ENCODE results near the gene POU6F1.
"Not testable (repeated sequence)": the region's sequence is repeated elsewhere in the genome, so short reads cannot be mapped to it uniquely, and the experiment has no call there.

Gene POU6F1

GRCh38 chr12:51217968-51218606 is at the start of gene POU6F1:
Gene POU6F1 (minus strand): TSS chr12:51218062. CDS start chr12:51206836, 11,226 bp downstream.
- peak in 51 of 56 donors; percentile 14 to 75 (median 56) for DNase-seq

- no peak for DNase-seq
Measured at GRCh38 chr12:51265024-51265423, 47.2 kb upstream of the POU6F1 start.

- DNase-seq, result no peak
Measured at GRCh38 chr12:51264297-51264696, 46.4 kb upstream of the POU6F1 start.

- DNase-seq, result no peak
Measured at GRCh38 chr12:51263341-51263740, 45.5 kb upstream of the POU6F1 start.

- peak in 2 of 56 donors; percentile 22 to 36 for DNase-seq
Measured at GRCh38 chr12:51262758-51263177, 44.9 kb upstream of the POU6F1 start.

- not testable (repeated sequence) for DNase-seq
Measured at GRCh38 chr12:51259600-51259999, 41.7 kb upstream of the POU6F1 start.

GRCh38 chr12:51254536-51254935 is 36.7 kb upstream of the POU6F1 start:
- DNase-seq, result no peak

- DNase-seq, result no peak
Measured at GRCh38 chr12:51253276-51253675, 35.4 kb upstream of the POU6F1 start.

GRCh38 chr12:51247523-51248206 is 29.8 kb upstream of the POU6F1 start:
- no peak for DNase-seq

GRCh38 chr12:51246254-51246853 is 28.5 kb upstream of the POU6F1 start:
- DNase-seq, result peak in 2 of 56 donors; percentile 12 to 16

GRCh38 chr12:51245476-51246253 is 27.8 kb upstream of the POU6F1 start:
- DNase-seq, result no peak

- DNase-seq, result no peak
Measured at GRCh38 chr12:51244269-51244668, 26.4 kb upstream of the POU6F1 start.

- no peak for DNase-seq
Measured at GRCh38 chr12:51242876-51243275, 25.0 kb upstream of the POU6F1 start.

- peak in 2 of 56 donors; percentile 14 to 24 for DNase-seq
Measured at GRCh38 chr12:51242120-51242519, 24.3 kb upstream of the POU6F1 start.

- DNase-seq, result no peak
Measured at GRCh38 chr12:51240971-51241370, 23.1 kb upstream of the POU6F1 start.

GRCh38 chr12:51238510-51239334 is 20.9 kb upstream of the POU6F1 start, which contains the start of gene DAZAP2:
Gene DAZAP2 (plus strand): TSS chr12:51238826. CDS start chr12:51238908, 82 bp downstream.
- DNase-seq, result peak; percentile 37 to 97 (median 90)

- DNase-seq, result no peak
Measured at GRCh38 chr12:51238037-51238509, 20.2 kb upstream of the POU6F1 start.

- DNase-seq, result no peak
Measured at GRCh38 chr12:51234530-51234929, 16.7 kb upstream of the POU6F1 start.

- DNase-seq, result no peak
Measured at GRCh38 chr12:51232642-51233041, 14.8 kb upstream of the POU6F1 start.

- no peak for DNase-seq
Measured at GRCh38 chr12:51229116-51229809, 11.4 kb upstream of the POU6F1 start.

All from amygdala (tissue), 56 donors.